Left kidney (tissue), 2 donors: ENCODE results near the gene FGF1. TPM values are rescaled to one million over a fixed set of nuclear protein-coding genes. Genes with fewer than 3 reads are reported as not detected.

Experiments used
- DNase-seq: peaks from one replicate; pipeline ENCODE4 v3.0.0-alpha.2; 2013
- polyA plus RNA-seq: library from polyadenylated mRNA; unstranded; fragments of 120-200 nt; gene quantifications from one replicate; pipeline ENCODE4 v1.2.1, GENCODE V29; 2013; ENCODE audit not compliant: insufficient read length

FGF1 gene
- polyA plus RNA-seq, 1 donor, result 17.4 TPM

DNA sequence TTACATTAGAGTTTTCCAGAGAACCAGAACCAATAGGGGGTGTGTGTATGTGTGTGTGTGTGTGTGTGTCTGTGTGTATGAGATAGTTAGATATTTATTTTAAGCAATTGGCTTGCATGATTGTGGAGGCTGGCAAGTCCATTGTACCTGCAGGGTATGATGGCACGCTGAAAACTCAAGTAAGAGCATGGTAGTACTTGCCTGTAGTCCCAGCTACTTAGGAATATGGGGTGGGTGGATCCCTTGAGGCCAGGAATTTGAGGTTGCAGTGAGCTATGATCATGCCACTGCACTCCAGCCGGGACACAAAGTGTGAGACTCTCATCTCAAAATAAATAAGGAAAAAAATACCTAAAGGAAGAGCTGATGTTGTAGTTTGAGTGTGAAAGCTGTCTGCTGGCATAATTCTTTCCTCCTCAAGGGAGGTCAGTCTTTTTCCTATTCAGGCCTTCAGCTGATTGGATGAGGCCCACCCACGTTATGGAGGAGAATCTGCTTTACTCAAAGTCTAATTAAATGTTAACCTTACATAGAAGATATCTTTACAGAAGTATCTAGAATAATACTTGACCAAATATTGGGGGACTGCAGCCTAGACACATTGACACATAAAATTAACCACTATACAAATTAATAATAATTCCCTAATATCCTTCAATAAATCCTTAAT, 107.6 kb downstream of the FGF1 start:
- no peak for DNase-seq

DNA sequence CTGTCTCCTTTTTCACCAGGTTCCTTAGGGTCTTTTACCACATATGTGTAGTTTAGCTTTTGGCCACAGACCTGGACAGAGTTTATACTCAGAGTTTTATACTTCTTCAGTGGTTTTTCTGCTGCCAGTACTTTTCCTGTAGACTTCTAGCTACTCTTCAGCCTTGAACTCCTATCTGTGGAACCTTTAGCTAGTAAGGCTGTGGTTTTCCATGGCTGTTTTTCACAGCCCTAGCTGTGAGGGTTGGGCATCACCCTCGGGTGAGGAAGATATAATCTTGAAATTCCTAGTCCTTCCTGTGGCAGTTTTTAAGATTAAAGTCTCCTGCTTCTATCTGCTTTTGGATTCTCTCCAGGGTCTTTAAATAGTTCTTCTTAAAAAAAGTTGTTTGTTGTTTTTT, 109.1 kb downstream of the FGF1 start:
- DNase-seq, result no peak

- no peak for DNase-seq
These were observed 109.6 kb downstream of the FGF1 start for GRCh38 chr5:142576303-142576702.

- DNase-seq, result peak; percentile 34
These were observed 113.9 kb downstream of the FGF1 start for GRCh38 chr5:142572006-142572405.

- no peak for DNase-seq
These were observed 114.5 kb downstream of the FGF1 start for GRCh38 chr5:142571371-142571770.

GRCh38 chr5:142569905-142570304, 116.0 kb downstream of the FGF1 start:
- DNase-seq, result no peak

DNA sequence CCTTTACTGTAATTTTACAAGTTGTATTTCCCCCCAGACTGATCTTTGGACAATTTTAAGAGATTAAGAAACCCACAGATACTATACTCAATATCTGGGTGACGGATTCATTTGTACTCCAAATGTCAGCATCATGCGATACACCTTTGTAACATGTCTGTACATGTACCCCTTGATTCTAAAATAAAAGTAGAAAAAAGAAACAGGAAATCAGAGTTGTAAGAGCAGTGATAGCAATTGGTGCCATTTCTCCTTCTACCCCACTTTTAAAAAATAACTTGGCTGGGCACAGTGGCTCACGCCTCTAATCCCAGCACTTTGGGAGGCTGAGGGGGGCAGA, 116.9 kb downstream of the FGF1 start:
- no peak for DNase-seq

DNA sequence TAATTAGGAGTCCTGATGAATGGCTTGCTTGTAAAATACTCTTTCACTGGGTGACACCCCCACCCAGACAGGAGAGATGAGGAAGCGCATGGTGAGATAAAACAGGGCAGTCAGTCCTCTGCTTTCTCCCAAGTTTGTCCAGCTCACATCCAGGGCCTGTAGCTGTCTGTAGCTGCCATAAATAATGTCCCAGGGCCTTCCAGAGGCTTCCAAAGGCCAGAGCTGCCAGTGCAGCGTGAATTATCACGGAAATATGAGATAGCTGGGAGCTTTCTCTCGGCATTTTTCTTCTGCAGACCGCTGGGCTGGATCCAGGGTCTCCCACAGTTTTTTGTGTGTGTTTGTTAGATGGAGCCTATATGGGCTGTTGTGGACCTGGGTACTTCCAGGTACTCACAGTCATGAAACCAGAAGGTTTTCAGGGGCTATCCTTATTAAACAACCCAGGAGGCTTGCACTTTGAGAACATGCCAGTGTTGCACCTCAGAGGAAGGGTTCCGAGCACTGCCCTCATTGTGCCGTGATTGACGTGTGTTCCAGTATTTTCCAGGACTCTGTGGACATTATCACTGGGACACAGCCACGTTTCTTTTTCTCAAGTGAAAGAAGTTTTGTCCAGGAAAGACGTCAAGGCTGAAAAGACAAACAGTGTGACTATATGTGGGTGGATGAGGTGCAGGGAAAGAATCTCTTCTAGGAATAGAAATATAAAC, 117.5 kb downstream of the FGF1 start:
- peak; percentile 66 for DNase-seq

GRCh38 chr5:142561486-142562097, 124.3 kb downstream of the FGF1 start:
- no peak for DNase-seq

DNA sequence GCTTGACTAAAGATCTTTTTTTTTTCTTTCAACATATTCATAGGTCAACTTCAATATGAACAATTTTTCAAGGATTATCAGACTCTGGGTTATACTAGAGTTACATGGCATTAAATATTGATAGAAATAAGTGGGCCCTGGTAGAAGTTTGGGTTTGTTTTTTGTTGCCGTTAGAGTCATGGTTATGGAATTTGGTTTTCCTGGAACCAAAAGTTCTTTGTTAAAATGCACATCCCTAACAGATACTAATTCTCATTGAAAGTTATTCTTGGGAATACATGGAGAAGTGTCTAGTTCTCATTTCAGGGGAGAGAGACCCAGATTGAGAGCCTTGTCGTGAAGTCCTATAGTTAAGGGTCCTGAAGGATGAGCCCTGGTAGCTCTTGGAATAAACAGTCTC, 124.9 kb downstream of the FGF1 start:
- no peak for DNase-seq

DNA sequence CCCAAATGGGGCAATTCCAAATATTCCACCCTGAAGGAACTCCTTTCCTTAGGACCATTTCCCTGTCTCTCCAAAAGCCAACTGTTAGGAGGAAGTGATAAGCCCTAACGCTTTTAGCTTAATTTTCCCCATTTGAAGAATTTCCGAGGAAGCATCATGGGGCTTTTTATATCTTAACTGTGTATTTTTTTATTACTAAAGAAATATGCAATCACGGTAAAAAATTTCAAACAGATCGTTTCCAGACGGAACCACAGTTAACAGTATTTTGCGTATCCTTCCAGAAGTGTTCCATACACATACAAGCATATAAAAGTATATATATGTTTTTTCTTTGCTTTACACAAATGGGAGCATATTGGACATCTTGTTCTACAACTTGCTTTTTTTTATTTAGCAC, 133.8 kb downstream of the FGF1 start:
- DNase-seq, result no peak

DNA sequence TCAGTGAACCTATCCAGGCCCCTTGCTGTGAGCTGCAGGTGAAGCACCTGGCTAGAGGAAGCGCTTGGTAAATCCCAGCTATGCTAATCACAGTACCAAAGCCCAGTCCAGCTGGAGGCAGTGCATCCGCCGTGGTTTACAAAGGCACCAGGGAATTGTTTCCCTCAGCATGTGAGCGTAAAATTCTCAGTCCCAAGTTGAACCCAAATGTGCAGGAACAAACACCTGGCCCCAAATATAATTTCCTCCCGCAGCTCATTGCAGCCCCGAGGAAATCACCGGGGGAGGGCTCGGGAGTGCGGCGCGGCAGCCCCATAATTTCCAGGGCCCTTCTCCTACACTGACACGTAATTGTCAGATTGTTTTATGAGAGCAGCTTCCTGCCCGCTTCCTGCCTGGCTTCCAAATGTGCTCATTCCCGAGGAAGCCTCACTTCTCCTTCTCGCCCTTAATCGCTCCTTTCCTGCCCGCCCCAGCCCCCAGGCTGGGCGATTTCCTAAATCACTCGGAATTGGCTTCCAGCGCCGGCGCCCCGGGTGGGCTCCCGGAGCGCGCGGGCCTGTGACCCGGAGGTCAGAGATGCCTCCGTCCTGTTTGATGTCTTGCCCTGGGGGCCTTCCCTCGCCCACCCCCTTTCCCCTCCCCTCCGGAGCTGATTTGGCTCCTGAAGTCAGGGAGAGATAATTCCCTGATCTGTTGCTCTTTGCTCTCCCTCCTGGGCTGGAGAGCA, 134.4 kb downstream of the FGF1 start:
- DNase-seq, result no peak

DNA sequence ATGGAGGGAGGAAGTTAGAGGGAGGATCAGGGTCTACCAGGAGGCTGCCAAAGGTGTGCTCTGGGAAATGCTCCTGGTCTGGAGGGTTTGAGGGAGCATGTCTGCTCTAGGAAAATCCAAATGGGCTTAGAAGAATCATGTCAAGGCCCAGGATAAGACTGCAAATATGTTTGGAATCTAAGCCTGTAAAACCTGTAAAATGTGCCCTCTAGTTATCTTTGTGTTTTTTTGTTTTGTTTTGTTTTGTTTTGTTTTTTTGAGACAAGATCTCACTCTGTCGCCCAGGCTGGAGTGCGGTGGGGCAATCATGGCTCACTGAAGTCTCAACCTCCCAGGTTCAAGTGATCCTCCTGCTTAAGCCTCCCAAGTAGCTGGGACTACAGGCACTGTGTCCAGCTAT, 135.4 kb downstream of the FGF1 start:
- DNase-seq, result no peak

DNA sequence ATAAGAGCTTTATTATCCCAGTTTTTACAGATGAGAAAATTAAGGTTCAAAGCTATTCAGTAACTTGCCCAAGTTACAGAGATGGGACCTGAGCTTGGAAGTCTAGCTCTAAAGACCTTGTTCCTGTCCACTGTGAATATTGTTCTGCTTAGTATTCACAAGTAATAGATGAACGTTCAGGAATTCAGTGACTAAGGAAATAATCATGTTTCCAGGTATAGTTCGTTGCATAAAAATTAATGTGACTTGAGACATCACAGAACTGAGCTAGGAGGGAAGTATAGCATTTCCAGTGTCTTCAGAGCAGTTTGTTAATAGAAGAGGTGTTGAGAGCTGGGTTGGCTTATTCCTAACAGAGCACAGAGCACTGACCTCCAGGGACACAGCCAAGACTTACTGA, 136.1 kb downstream of the FGF1 start:
- no peak for DNase-seq

DNA sequence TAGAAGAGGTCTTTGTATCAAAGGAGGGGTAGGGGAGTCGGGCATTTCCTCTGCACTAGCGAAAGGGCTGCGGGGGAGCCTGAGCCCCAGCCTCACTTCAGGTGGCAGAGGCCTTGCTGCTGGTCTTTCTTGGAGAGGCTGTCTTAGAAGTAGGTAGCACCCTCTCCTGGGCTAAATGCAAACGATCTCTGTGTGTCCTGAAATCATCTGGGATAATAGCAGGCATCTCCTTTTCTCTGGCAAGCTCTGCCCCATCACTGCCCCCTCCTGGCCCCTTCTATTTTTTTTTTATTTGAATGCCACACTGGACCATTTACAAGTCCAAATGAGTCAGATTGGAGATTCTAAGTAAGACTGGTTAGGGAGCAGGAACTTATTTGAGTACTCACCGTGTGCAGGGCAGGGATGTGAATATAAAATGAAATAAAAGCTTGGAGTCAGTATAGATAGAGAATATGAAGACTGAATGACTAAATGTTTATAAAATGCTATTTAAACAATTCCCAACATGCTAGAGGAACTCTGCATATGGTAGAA, 137.1 kb downstream of the FGF1 start:
- DNase-seq, result peak; percentile 89

GRCh38 chr5:142547445-142548380, 138.2 kb downstream of the FGF1 start:
- no peak for DNase-seq

- DNase-seq, result no peak
These were observed 140.1 kb downstream of the FGF1 start for GRCh38 chr5:142545650-142546322.

GRCh38 chr5:142544946-142545649, 140.8 kb downstream of the FGF1 start:
- no peak for DNase-seq

DNA sequence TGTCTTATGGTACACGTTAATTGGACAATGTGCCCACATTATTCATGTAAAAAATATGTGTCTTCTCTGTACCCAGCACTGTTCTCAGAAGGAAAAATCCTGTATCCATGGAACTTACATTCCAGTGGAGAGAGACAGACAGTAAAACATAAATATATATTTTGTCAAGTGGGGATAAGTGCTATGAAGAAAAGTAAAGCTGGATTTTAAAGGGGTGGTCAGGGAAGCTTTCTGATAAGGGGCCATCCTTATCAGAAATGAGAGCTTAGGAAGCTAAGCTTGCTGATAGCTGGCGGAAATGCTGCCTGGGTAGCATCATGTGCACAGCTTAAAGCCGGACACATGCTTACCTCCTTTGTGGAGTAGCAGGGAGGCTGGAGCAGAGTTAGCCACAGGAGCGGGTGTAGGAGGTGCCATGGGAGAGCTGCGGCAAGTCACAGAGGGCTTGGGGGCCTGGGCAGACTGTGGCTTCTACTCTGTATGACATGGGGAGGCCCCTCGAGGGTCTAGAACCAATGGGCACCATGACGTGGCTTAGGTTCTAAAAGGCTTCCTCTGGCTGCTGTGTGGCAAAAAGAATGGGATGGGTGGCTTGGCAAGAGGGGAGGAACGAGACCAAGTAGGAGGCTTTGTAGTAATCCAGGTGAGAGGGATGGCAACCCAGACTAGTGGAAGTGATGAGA, 141.7 kb downstream of the FGF1 start:
- DNase-seq, result no peak

GRCh38 chr5:142542906-142543305, 143.0 kb downstream of the FGF1 start:
- DNase-seq, result no peak
